Measurements from ENCODE around the gene INTS14.

DNA sequence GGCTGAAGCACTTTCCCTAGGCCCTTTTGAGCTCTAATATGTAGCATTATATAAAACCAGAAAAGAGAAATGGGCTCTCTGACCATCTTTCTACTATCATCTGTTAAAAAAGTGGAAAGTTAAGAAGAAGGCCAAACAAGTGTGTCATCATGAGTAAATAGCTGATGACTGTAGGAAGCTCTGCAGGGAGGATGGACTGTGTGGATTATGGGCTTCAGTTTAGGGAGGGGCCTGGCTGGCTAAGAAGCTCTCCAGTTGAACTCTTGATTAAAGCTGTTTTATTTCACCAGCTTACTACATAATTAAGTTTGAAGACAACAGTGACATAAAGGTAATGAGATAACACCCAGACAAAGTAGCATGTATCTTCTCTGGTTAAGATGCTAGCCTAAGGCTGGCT, 30.6 kb downstream of the INTS14 start:
- TF ChIP-seq CTCF (IDR thresholded peaks at IDR 0.05; ENCODE audit: control extremely low read depth in 1 of 3, insufficient read depth in 1 of 3, low read depth in 1 of 3, low read length in 3 of 3) (no peak), EP300 (IDR thresholded peaks at IDR 0.05; ENCODE audit: borderline replicate concordance in 1 of 2, low read depth in 2 of 2, low read length in 2 of 2) (no peak), YY1 (IDR thresholded peaks at IDR 0.05; ENCODE audit: low read depth, low read length) (no peak), SUZ12 (IDR thresholded peaks at IDR 0.05; ENCODE audit: low read length) (no peak), POLR2A (IDR thresholded peaks at IDR 0.05; ENCODE audit: control extremely low read depth in 1 of 2, low read depth in 2 of 2, low read length in 2 of 2) (no peak)
